ENCODE measurements around the gene OR2V2.
"Not testable (repeated sequence)": the region's sequence is repeated elsewhere in the genome, so short reads cannot be mapped to it uniquely, and the experiment has no call there.

Gene OR2V2

DNA sequence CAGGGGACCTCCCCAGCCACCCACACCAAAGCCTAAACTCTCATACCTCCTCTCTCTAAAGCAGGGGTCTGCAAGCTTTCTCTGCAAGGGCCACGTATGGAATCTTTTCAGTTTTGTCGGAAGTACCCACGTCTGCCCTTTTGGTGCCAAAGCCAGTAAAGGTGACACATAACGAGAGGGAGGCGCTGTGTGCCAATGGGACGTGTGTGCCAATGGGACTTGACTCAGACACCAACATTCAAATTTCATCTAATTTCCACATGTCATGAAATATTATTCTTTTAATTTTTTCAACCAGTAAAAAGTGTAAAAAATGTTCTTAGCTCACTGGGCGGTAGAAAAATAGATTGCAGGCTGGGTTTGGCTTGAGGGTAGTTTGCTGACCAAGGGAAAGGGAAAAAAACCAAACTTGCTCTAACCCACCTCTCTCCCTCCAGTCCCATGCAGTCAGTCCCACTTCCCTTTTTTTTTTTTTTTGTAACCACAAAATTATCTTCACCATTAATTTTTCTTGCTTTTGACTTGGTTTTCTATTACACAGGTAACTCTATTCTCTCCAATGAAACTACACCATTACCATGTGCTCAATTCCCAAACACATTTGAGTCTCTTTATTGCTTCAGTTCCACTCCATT is 41.9 kb upstream of the OR2V2 start:
- no peak for DNase-seq
- Histone ChIP-seq H3K9me3 (no peaks in the 10 kb centered on the region), H3K27me3 (peaks cover 22% of the 10 kb centered on the region), H3K4me3 (ENCODE audit: low read depth, low read length) (no peak overlapping the region), H3K4me1 (no peaks in the 10 kb centered on the region), H3K36me3 (no peaks in the 10 kb centered on the region)
- TF ChIP-seq, protein P1, sequence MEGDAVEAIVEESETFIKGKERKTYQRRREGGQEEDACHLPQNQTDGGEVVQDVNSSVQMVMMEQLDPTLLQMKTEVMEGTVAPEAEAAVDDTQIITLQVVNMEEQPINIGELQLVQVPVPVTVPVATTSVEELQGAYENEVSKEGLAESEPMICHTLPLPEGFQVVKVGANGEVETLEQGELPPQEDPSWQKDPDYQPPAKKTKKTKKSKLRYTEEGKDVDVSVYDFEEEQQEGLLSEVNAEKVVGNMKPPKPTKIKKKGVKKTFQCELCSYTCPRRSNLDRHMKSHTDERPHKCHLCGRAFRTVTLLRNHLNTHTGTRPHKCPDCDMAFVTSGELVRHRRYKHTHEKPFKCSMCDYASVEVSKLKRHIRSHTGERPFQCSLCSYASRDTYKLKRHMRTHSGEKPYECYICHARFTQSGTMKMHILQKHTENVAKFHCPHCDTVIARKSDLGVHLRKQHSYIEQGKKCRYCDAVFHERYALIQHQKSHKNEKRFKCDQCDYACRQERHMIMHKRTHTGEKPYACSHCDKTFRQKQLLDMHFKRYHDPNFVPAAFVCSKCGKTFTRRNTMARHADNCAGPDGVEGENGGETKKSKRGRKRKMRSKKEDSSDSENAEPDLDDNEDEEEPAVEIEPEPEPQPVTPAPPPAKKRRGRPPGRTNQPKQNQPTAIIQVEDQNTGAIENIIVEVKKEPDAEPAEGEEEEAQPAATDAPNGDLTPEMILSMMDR (IDR thresholded peaks at IDR 0.05; ENCODE audit: low read depth, low read length): no peak

DNA sequence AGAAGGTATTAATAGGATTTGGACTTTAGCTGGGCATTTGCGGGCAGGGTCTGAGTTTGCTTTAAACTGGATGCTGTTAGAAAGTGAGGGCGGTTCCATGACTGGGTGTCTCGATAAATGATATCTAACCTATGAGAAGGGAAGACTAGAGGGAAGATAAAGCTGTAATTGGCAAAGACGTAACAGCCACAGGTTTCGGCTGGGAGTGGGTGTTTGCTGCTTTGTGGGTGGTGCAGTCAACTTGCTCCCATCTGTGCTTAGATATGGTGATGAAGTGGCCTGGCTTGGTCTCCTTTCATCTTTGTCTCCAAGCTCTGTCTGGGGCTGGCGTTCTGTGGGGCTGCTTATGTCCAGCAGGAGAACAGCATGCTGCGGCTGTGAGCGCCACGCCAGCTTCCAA is 39.7 kb upstream of the OR2V2 start:
- Histone ChIP-seq H3K27me3 (peaks cover 39% of the 10 kb centered on the region), H3K4me1 (no peaks in the 10 kb centered on the region), H3K9me3 (no peaks in the 10 kb centered on the region), H3K36me3 (no peaks in the 10 kb centered on the region), H3K4me3 (ENCODE audit: low read depth, low read length) (no peak overlapping the region)
- TF ChIP-seq, protein P1 (IDR thresholded peaks at IDR 0.05; ENCODE audit: low read depth, low read length): no peak
- DNase-seq: no peak

DNA sequence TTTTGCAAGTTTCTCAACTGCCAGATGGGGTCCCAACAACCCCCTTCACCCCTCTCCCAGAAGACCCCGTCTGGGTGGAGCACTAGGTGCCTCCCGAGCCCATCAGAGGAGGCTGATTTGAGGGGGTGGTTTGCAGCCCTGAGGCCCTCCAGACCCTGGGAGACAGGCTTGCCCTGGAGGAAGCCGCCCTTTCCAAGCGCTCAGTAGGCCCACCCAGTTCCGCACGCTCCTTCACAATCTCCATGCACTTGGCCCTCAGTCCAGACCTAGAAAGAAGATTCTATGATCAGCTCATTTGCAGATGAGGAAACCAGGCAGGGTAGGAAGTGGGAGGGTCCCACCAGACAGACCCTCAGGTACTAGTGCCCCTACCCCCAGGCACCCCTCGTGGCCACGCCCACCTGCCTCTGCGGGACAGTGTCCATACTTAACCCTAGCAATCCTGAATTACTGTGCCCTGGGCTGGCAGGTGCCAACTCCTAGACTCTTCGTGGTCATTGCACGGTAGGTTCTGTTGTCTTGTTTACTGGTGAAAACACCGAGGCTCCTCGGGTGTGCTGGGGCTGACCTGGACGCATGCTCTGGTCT is 38.7 kb upstream of the OR2V2 start:
- TF ChIP-seq, protein P1 (IDR thresholded peaks at IDR 0.05; ENCODE audit: low read depth, low read length): no peak
- H3K27me3 ChIP-seq: peaks cover 39% of the 10 kb centered on the region
- H3K36me3 ChIP-seq: no peaks in the 10 kb centered on the region
- H3K4me3 ChIP-seq (ENCODE audit: low read depth, low read length): no peak overlapping the region
- no peaks in the 10 kb centered on the region for H3K9me3 ChIP-seq
- DNase-seq: no peak
- H3K4me1 ChIP-seq: no peaks in the 10 kb centered on the region

DNA sequence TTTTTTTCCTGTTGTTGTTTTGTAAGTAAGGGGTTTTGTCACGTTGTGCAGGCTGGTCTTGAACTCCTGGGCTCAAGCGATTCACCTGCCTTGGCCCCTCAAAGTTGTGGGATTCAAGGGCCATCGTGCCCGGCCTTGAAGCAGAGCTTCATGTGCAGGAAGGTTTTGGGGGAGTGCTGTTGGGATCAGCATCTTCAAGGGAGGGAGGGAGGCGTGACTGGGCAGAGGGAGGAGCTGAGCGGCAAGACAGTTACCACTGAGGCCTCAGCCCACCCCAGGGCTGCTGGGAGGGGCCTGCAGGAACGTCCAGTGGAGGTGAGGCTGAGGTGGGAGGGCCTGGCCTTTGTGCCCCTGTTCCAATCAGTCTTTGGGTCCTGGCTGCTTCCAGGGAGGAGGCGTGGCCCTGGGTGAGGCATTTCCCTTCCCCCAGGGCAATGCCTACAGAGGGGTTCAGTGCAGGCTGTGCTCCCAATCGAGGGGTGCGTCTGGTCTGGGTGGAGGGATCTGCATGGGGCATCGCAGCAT is 37.8 kb upstream of the OR2V2 start:
- Histone ChIP-seq H3K36me3 (no peaks in the 10 kb centered on the region), H3K4me3 (ENCODE audit: low read depth, low read length) (no peak overlapping the region), H3K4me1 (no peaks in the 10 kb centered on the region), H3K27me3 (peaks cover 39% of the 10 kb centered on the region), H3K9me3 (peaks cover under 1% of the 10 kb centered on the region; the same call in 1 of the 2 replicates)
- no peak for DNase-seq
- TF ChIP-seq, protein P1 (IDR thresholded peaks at IDR 0.05; ENCODE audit: low read depth, low read length): no peak

DNA sequence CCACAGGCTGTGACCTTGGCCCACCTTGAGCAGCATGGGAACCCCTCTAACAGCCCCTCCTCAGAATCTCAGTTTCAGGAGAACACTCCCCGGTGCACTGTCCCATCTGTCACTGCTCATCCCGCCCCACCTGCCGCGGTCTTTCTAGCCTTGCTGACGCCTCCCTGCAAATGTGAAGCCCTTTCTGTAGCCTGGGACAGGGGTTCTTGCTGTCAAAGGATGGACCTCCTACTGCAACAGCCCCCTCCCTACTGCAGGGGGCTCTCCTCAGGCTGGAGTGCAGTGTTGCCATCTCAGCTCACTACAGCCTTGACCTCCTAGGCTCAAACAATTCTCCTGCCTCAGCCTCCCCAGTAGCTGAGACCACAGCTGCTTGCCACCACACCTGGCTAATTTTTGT is 36.4 kb upstream of the OR2V2 start:
- Histone ChIP-seq H3K36me3 (no peaks in the 10 kb centered on the region), H3K27me3 (peaks cover 54% of the 10 kb centered on the region), H3K9me3 (peaks cover 3% of the 10 kb centered on the region; the same call in 1 of the 2 replicates), H3K4me3 (ENCODE audit: low read depth, low read length) (no peak overlapping the region), H3K4me1 (no peaks in the 10 kb centered on the region)
- no peak for DNase-seq
- TF ChIP-seq, protein P1 (IDR thresholded peaks at IDR 0.05; ENCODE audit: low read depth, low read length): no peak

DNA sequence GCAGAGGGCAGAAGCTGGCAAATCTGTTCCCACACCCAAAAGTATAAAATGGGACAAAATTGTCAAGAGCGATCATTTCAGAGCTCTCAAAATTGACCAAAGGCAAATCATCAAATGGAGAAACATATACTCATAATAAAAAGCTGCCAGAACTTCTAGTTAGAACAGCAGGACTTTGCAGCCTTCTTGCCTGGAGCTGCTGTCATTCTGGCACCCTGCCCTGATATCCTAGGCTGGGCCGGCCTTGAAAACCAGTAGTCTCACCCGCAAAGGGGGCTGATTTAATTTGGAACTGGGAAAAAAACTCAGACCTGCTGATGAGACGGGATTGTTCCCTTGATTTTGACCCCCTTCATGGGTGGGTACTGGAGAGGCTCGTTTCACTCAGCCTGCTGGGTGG is 34.9 kb upstream of the OR2V2 start:
- TF ChIP-seq, protein P1 (IDR thresholded peaks at IDR 0.05; ENCODE audit: low read depth, low read length): no peak
- peaks cover 52% of the 10 kb centered on the region for H3K27me3 ChIP-seq

DNA sequence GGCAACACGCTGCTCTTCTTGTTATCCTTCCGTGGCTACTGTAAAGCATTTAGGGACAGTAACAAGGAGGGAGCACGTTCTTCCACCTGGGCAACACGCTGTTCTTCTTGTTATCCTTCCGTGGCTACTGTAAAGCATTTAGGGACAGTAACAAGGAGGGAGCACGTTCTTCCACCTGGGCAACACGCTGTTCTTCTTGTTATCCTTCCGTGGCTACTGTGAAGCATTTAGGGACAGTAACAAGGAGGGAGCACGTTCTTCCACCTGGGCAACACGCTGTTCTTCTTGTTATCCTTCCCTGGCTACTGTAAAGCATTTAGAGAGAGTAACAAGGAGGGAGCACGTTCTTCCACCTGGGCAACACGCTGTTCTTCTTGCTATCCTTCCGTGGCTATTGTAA is 33.8 kb upstream of the OR2V2 start:
- H3K9me3 ChIP-seq; H3K36me3 ChIP-seq; DNase-seq; H3K4me3 ChIP-seq (ENCODE audit: low read depth, low read length); H3K4me1 ChIP-seq: not testable (repeated sequence)
- H3K27me3 ChIP-seq: peaks cover 47% of the 10 kb centered on the region

More for the DNA sequence above, 34.9 kb upstream of the OR2V2 start:
- no peaks in the 10 kb centered on the region for H3K36me3 ChIP-seq
- peaks cover 3% of the 10 kb centered on the region for H3K9me3 ChIP-seq
- no peaks in the 10 kb centered on the region for H3K4me1 ChIP-seq
- DNase-seq: no peak
- no peak overlapping the region for H3K4me3 ChIP-seq (ENCODE audit: low read depth, low read length)

Measured in BE2C (cell line).